Stimulated activated CD8-positive, alpha-beta memory T cell treated with anti-CD3 and anti-CD28 coated beads, Interleukin-12 subunit alpha, Interleukin-12 subunit beta, amount 100 ng/mL, for 1 hour (primary cell): Measurements from ENCODE around the gene KLRG1.

Experiments used
- DNase-seq: peaks from one replicate; pipeline ENCODE4 v3.0.0-alpha.2; 2020; ENCODE audit warnings: low read depth

Gene KLRG1

DNA sequence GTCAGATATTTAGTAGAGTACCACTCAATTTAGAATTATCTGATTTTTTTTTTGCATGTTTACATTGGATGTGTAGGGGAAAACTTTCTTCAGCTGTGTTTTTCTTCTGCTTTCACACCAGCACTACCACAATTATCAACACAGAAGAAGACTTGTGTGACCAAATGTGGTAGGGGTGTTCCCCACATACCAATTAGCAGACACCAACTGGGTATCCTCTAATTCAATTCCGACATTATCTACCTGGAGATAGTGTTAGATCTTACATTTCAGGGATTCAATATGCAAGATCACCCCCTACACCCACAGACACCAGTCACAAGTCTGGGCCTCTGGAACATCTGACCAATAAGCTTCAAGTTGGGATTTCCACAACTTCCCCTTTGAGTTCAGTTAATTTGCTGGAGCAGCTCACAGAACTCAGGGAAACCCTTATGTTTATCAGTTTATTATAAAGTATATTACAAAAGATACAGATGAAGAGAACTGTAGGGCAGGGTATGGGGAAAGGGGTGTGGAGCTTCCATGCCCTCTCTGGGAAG is 4.1 kb upstream of the KLRG1 start:
- no peak for DNase-seq

DNA sequence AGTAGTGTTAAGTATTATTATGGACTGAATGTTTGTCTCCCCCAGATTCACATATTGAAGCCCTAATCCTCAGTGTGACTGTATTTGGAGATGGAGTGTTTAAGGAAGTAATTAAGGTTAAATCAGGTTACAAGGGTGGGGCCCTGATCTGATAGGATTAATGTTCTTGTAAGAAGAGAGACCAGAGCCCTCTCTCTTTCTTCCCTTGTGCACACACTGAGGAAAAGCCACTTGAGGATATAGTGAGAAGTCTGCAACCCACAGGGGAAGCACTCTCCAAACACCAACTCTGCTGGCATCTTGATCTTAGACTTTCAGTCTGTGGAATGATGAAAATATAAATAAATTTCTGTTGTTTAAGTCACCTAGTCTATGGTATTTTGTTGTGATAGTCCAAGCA is 2.2 kb upstream of the KLRG1 start:
- no peak for DNase-seq

DNA sequence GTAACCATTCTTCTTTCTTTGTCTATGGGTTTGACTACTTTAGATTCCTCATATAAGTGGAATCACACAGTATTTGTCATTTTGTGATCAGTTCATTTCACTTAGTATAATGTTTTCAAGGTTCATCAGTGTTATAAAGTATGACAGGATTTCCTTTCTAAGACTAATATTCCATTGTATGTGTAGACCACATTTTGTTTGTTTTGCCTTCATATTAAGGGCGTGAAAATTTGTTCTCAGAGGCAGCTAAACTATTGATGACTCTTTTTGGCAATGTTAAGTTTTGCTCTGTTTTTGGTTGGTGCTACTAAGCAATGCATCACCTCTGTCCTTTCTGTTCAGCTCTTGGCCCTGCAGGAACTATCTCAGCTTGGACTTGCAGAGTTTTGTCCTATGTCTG is 1.7 kb upstream of the KLRG1 start:
- DNase-seq, result no peak

DNA sequence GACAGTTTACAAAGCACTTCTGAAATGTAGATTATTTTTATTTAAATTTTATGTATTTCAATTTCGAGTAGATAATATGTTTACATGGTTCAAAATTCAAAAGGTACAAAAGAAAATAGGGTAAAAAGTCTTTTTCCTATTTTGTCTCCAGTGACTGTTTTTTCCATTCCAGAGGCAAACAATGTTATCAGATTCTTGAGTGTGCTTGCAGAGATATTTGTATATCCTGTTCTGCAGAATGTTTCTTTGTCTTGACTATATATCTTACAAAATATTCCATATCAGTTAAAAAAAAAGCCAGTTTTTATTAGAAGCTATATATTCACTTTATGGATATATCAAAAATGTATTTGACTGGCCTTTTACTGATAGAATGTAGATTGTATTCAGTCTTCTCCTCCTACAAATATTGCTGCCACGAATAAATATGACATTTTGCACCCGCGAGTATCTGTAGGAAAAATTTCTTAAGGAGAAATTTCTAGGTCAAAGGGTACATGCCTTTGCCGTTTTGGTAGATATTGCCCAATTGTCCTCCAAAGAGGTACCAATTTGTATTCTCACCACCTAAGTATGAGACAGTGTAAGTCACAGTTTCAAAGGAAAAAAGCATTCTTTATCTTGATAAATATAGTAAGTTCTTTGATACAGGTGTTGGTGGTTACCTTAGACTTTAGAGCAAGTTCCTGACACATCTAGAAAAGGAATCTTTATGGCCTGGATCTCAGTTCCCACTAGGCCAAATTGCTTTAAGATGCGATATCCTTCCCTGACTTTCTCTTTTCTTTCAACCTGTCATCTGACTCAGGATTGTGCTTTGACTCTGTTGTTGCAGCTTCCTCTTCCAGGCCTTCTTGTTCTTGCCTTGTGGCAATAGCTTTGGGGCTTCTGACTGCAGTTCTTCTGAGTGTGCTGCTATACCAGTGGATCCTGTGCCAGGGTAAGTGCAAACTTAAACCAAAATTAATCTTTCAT is 2.3 kb downstream of the KLRG1 start:
- DNase-seq, result no peak

DNA sequence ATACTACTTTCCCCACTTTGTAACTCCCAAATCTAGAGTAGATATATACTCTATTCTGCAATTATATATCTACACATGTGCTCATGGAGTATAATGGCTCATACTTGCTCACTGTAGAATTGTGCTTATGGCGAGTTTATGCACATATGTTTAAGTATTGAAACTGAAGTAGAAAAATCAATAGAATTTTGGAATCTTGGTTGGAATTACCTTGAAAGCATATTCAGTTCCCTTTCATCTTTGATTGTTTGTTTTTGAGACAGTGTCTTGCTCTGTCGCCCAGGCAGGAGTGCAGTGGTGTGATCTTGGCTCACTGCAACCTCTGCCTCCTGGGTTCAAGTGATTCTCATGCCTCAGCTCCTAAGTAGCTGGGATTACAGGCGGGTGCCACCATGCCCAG is 4.5 kb downstream of the KLRG1 start:
- no peak for DNase-seq

DNA sequence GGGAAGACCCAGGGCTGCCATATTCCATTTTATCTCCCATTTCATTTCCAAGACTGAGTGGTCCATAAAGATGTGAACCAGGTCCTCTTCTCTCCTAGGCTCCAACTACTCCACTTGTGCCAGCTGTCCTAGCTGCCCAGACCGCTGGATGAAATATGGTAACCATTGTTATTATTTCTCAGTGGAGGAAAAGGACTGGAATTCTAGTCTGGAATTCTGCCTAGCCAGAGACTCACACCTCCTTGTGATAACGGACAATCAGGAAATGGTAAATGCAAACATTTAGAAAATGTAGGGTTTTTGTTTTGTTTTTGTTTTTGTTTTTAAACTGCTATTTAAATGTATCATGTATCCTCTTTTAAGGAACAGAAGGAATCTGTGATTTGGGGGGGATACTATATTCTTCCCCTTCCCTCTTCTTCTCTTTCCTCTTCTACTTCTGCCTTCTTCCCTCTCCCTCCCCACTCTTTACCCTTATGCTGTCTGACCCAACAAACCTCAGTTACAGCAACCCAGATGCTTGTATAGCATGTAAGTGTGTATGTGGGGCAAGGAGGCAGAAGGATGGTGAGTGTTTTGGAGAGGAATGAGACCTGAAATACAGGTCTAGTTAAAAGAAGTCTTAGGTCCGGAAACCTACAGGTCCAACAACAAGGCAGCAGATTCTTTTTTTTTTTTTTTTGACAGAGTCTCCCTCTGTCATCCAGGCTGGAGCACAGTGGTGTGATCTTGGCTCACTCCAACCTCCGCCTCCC is 5.9 kb downstream of the KLRG1 start:
- no peak for DNase-seq

DNA sequence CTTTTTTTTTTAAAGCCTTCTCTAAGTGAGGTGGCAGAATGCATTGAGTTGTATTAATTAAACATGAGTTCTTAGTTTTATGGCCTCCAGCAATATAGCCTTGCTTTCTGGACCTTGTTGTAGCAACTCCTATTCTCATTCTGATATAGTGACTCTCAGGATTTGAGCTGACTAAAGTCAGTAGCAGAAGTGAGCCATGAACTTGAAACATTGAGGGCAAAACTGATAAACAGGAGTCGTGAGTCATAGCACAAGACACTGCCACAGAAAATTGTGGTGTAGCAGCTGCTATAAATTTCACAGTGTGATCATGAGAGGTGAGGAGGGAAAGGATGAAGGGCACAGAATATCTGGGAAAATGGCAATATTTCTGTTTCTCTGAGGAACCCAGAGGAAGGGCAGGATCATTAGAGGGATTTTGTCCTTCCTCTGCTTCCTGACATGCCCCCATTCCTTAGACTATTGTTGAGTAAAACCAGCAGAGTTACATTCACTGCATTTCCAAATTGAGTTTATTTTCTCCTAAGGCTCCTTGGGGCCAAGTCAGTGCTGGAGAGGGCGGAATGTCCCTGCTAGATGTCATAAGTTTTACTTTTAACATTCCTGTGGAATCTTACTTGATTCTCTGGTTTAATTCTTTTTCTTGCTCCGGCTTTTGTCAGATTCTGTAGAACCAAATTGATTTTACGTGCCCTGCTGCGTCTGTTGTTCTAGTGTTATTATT is 7.5 kb downstream of the KLRG1 start:
- no peak for DNase-seq

DNA sequence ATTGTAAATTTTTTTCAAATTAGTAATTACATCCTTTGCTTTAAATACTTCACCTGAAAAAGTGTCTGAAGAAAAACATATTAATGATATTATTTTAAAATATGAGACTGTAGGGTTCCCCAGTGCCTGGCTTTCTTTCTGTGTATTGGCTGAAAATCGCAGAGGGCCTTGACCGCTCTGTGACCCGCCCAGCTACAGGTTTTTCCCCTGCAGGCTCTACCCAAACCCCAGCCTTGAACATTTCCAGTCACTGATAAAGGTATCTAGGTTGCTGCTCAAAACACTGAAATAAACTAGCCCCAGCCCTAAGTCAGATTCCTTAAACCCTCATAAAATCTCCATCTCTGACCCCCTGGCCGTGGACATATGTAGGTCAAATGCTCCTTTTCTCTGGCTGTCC is 11.9 kb downstream of the KLRG1 start:
- no peak for DNase-seq

DNA sequence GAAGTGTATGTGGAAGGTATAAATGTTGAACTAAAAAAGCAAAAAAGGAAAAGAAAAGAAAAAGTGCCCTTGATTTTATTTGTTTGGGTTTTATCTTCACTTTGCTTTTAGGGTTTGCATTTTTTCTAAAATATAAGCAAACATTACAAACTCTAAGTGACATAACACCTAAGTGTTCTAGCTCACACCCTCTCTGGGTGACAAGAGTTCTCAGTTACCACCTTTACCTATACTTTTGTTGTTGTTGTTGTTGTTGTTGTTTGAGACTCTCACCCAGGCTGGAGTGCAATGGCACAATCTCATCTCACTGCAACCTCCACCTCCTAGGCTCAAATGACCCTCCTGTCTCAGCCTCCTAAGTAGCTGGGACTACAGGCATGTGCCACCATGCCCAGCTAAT is 13.0 kb downstream of the KLRG1 start:
- DNase-seq, result no peak

DNA sequence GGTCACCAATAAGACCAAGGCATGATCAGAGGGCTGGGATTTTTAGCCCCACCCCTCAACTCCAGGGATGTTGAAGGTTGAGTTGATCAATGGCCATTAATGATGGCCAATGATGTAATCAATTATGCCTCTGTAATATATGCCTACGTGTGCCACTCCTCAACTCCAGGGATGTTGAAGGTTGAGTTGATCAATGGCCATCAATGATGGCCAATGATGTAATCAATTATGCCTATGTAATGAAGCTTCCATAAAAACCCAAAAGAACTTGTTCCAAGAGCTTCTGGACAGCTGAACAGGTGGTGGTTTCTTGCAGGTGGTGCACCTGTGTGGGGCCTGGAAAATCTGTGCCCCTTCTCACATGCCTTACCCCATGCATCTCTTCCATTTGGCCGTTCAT is 33.2 kb downstream of the KLRG1 start:
- no peak for DNase-seq

DNA sequence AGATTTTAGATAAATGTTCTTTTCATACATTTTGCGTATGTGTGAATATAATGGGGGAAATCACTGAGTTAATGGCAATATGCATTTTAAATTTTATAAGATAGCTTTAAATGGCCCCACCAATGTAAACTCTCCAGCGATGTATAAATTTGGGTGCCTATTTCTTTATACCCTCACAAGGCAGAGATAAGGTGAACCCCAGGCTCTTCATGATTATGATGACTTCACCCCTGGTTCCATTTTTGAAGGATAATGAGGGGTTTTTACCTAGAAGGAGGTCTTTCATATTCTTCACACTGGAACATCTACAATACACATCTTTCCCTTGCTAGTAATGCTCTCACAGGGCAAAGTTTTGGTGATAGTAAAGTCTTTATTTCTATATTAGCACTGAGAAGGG is 35.2 kb downstream of the KLRG1 start:
- no peak for DNase-seq

DNA sequence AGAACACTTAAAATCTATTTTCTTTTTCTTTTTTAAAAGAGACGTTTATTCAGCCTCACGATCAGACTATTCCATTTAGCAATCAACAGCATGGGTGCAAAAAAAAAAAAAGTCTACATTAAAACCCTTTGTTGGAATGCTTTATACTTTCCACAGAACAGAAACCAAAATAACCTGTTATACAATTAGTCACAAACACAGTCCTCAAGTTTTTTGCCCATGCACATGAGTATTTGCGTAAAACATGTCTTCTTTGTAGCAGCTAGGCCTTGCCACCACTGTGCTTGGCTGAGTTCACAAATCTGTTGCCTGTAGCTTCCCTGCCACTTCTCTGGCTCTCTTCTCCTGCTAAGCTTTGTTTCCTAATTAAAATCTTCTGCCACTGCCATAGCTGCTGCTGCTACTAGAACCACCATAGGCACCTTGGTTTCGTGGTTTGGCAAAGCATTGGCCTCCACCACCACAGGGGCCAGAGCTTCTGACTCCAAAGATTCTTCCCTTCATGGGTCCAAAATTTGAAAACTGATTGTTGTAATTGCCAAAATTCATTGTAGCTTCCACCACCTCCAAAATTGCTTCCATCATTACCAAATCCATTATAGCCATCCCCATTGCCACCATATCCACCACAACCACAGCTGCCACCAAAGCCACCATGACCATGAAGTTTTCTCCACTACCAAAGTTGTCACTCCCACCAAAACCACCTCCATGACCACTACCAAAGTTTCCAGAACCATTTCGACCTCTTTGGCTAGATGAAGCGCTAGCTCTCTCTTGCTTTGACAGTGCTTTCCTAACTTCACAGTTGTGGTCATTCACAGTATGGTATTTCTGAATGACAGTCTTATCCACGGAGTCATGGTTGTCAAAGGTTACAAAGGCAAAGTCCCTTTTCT is 38.1 kb downstream of the KLRG1 start:
- no peak for DNase-seq

DNA sequence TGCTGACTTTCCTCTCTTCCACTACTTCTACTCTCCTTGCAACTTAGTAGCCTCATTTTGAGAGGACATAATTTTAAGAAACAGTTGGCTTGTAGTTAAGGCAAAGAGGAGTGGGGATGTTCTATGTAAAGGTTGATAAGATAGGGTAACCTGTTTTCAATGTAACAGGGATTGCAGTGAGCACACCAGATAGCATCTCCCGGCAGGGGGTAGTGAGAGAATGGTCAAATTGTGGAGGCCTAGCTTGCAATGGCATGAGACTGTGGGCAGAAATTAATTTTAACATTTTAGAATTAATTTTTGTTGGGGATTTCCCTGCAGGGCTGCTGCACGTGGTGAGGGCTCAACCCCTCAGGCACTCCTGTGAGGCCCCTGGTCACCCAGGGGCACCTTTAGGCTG is 41.4 kb downstream of the KLRG1 start:
- DNase-seq, result no peak

DNA sequence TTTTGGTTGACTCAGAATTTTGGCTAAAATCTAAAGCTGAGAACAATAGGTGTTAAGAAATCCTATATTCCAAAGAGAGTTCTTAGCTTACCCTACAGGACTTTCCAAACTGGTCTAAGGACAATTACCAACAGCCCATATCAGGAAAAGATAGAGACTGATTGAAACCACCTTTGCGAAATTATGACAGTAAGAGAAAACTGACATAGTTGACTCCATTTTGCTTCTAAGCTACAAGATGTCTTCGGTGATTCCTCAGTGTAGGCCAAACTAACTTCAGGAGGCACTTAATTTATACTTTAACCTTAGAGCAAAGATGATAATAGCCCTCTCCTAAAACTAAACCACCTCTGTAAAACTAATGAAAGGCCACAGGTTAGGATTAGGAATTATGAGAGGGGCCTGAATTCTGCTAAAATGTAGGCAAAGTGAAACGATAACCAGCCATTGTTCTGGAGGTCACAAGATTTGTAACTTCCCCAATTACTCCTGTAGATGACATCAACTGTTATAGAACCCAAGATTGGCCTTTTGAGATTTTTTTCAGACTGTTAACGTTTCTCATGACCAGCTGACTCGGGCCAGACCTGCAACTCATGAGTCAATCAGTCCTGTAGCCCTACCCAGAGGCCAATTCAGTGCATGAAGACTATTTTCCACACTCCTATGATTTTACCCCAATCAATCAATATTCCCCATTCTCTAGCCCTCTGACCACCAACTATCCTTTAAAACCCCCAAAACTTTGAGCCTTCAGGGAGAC is 43.0 kb downstream of the KLRG1 start:
- no peak for DNase-seq

DNA sequence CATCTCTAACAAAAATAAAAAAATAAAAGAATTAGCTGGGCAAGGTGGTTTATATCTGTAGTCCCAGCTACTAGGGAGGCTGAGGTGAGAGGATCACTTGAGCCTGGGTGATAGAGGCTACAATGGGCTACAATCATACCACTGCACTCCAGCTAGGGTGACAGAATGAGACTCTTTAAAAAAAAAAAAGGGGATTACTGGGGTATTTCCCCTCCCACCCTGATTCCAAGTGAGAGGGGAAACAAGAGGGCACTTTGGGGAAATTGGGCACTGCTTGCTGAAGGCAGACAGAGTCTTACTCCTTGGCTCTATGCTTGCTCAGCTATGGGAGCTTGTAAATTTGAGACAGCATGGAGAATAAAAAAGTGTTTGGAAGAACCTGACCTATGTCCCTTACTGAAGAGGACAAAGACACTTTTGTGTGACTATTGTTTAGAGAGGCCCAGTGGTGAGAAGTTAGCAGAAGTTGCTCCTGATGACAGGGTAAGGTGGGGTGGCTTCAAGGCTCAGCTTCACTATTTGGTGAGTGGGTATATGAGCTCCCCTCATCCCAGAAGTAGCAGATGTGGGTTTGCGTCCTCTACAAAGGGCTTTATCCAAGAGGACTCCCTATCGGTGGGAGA is 44.0 kb downstream of the KLRG1 start:
- no peak for DNase-seq

DNA sequence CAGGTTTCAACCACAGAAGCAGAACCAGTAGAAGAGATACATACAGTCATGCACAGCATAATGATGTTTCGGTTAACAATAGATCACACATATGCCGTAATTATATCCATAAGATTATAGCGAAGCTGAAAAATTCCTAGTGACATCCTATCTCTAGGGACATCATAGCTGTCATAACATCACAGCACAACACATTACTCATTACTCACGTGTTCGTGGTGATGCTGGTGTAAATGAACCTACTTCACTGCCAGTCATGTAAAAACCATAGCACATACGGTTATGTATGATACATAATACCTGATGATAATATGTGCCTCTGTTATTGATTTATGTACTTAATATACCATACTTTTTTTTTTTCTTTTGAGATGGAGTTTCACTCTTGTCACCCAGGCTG is 44.7 kb downstream of the KLRG1 start:
- DNase-seq, result no peak

DNA sequence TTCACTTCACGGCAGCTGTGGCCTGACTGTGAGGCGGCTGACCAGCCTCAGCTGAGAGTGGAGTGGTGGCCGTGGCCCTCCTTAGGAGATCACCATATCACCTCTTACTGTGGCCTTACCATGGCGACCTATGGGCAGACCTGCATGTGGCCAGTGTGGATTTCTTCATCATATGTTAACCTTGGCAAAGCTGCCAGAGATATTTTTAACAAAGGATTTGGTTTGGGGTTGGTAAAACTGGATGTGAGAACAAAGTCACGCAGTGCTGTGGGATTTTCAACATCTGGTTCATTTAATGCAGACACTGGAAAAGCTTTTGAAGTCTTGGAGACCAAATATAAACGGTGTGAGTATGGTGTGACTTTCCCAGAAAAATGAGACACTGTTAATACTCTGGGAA is 46.9 kb downstream of the KLRG1 start:
- DNase-seq, result no peak

DNA sequence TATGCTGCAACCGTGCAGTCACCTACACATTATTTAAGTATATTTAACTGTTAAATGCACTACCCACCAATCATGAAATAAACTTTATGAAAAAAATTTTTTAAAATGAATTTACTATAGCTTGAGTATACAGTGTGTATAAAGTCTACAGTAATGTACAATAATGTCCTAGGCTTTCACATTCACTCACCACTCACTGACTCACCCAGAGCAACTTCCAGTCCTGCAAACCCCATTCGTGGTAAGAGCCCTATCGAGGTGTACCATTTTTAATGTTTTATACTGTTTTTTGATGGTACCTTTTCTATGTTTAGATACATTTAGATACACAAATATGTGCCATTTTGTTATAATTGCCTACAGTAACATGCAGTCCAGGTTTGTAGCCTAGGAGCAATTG is 48.1 kb downstream of the KLRG1 start:
- DNase-seq, result no peak

DNA sequence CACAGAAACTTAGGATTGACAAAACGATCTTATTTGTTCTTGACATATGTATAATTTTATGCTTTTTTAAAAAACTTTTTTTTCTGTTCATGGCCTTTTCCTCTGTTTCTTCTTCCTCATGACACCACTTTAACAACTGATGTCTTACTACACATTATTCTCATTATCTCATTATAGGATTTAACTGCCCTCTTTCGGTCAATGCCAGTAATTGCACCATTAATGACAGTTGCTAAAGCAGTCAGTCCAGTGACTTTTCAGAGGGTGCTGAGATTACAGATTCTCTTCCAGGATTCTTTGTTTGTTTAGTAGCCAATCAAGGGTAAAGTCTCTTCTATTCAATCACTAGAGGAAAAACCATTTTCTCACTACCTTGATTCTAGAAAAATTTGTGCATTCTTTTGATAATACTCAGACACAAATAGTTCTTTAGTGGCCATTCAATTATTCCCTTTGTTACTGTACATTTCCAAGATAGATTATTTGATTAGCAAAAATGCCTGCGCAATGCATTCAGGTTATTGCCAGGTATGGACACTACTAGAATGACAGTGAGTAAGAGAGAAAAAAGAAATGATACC is 50.1 kb downstream of the KLRG1 start:
- DNase-seq, result no peak
